Parathyroid adenoma (tissue), 2 donors: ENCODE measurements around the gene ETS1.

Experiments used
- H2AFZ ChIP-seq: fragments of 300-600 bp; sonication (generic); one replicate; pipeline ENCODE4 v1.7.0; 2017; ENCODE audit warnings: antibody characterized with exemption, mild to moderate bottlenecking
- H3K27ac ChIP-seq: fragments of 300-600 bp; sonication (generic); one replicate; pipeline ENCODE4 v1.7.0; 2017
- H3K27me3 ChIP-seq: fragments of 300-600 bp; sonication (generic); one replicate; pipeline ENCODE4 v1.7.0; 2017; ENCODE audit warnings: low read length; ENCODE audit not compliant: control insufficient read depth, insufficient read depth
- H3K36me3 ChIP-seq: fragments of 300-600 bp; sonication (generic); one replicate; pipeline ENCODE4 v1.7.0; 2017; ENCODE audit warnings: low read length; ENCODE audit not compliant: control insufficient read depth, insufficient read depth
- H3K4me1 ChIP-seq: fragments of 300-600 bp; sonication (generic); one replicate; pipeline ENCODE4 v1.7.0; 2017; ENCODE audit warnings: control low read depth
- H3K4me2 ChIP-seq: fragments of 300-600 bp; sonication (generic); one replicate; pipeline ENCODE4 v1.7.0; 2017; ENCODE audit warnings: low read length
- H3K4me3 ChIP-seq: fragments of 300-600 bp; sonication (generic); one replicate; pipeline ENCODE4 v1.7.0; 2017; ENCODE audit warnings: low read depth, low read length
- H3K79me2 ChIP-seq: fragments of 300-600 bp; sonication (generic); one replicate; pipeline ENCODE4 v1.7.0; 2017; ENCODE audit warnings: control low read depth
- H3K9ac ChIP-seq: fragments of 300-600 bp; sonication (generic); one replicate; pipeline ENCODE4 v1.7.0; 2017; ENCODE audit warnings: mild to moderate bottlenecking
- H3K9me3 ChIP-seq: fragments of 300-600 bp; sonication (generic); one replicate; pipeline ENCODE4 v1.7.0; 2017; ENCODE audit warnings: low read length; ENCODE audit not compliant: control insufficient read depth
- TF ChIP-seq, protein P1 (sequence below): fragments of 300-600 bp; sonication (generic); IDR thresholded peaks from one replicate; pipeline ENCODE4 v1.7.0; 2017; ENCODE audit warnings: antibody characterized with exemption, mild to moderate bottlenecking
- donor health status: primary hyperparathyroidism.

The ETS1 gene

DNA sequence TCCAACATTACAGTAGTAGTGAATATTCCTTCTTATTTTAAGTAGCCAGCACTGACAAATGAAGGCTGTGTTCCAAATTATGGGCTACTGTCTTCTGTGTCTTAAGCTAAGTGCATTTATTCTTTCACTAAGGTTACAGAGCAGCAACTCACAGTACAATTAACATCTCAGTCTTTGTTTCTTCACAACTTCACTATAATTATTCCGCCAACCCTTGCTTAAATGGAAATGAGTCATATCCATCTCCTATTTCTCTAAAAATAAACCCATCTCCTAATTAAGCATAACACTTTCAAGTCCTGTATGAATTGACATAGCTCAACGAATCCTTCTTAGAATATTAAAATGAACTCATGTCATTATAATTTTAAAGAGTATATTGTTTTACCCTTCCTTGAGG lies 6.7 kb downstream of the ETS1 start:
- H3K27me3 ChIP-seq, result no peaks in the 10 kb centered on the region
- H3K9ac ChIP-seq, result no peak overlapping the region
- H3K79me2 ChIP-seq, result no peaks in the 10 kb centered on the region
- no peaks in the 10 kb centered on the region for H3K36me3 ChIP-seq
- TF ChIP-seq, protein P1, sequence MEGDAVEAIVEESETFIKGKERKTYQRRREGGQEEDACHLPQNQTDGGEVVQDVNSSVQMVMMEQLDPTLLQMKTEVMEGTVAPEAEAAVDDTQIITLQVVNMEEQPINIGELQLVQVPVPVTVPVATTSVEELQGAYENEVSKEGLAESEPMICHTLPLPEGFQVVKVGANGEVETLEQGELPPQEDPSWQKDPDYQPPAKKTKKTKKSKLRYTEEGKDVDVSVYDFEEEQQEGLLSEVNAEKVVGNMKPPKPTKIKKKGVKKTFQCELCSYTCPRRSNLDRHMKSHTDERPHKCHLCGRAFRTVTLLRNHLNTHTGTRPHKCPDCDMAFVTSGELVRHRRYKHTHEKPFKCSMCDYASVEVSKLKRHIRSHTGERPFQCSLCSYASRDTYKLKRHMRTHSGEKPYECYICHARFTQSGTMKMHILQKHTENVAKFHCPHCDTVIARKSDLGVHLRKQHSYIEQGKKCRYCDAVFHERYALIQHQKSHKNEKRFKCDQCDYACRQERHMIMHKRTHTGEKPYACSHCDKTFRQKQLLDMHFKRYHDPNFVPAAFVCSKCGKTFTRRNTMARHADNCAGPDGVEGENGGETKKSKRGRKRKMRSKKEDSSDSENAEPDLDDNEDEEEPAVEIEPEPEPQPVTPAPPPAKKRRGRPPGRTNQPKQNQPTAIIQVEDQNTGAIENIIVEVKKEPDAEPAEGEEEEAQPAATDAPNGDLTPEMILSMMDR, result no peak
- no peak overlapping the region for H3K4me3 ChIP-seq
- H3K9me3 ChIP-seq, result no peaks in the 10 kb centered on the region
- no peak overlapping the region for H3K4me2 ChIP-seq
- no peaks in the 10 kb centered on the region for H3K4me1 ChIP-seq
- peak overlapping the region; percentile 16 for H3K27ac ChIP-seq
- H2AFZ ChIP-seq, result no peak overlapping the region

DNA sequence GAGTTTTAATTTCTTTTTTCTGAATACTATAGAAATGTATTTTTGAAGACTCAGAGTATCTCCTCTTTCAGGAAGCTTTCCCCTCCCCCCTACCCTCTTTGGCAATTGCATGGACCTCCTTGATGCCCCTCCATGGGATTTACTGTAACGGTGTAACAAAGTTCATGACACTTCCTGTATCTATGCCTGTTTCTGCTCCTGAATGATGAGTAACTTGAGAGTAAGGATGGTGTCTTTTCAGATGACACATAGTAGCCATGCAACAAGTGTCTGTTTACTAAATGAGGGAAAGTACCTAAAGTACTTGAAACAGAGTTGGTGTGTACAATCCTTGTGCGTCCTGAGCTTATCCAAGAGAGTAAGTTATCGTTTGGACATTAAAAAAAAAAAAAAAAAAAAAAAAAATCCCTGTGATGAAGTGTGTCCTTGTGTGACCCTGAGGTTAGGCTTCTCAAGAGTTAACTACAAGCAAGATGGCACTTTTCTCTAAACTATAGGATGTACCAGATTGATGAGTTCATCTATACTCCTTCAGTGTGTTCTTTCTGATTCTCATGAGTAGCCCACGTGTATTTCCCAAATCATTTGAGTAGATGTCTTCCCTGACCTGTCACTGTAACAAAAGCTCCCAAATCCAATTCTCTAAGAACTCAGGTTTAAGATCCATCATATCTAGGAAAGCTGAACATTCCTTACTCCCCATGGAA lies 7.4 kb downstream of the ETS1 start:
- peak overlapping the region; percentile 6 for H3K27ac ChIP-seq
- TF ChIP-seq, protein P1, result no peak
- H3K79me2 ChIP-seq, result no peaks in the 10 kb centered on the region
- no peaks in the 10 kb centered on the region for H3K9me3 ChIP-seq
- H3K9ac ChIP-seq, result no peak overlapping the region
- H3K27me3 ChIP-seq, result no peaks in the 10 kb centered on the region
- no peak overlapping the region for H2AFZ ChIP-seq
- no peaks in the 10 kb centered on the region for H3K4me1 ChIP-seq
- H3K4me2 ChIP-seq, result no peak overlapping the region
- H3K4me3 ChIP-seq, result no peak overlapping the region
- H3K36me3 ChIP-seq, result no peaks in the 10 kb centered on the region

DNA sequence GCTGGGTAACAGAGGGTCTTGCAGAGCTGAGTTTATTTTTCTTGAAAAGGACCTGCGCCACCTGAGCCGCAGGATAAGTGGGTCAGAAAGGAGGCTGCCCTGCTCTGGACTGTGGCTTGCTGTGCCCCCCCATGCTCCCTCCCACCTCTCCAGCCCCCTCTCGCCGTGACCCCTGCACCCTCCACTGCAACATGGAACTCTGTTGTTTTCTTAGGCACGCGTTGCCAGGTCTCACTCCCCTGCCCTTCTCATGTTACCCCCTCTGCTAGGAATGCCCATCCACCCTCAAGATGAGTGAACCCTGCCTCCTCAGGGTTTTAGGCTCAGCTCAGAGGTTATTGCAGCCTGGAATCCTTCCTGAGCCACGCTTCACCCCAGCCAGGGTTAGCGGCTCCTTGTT lies 10.8 kb downstream of the ETS1 start:
- H3K27ac ChIP-seq, result no peak overlapping the region
- H3K79me2 ChIP-seq, result no peaks in the 10 kb centered on the region
- H3K4me3 ChIP-seq, result no peak overlapping the region
- H3K9me3 ChIP-seq, result no peaks in the 10 kb centered on the region
- TF ChIP-seq, protein P1, result no peak
- H3K36me3 ChIP-seq, result no peaks in the 10 kb centered on the region
- H3K4me1 ChIP-seq, result no peaks in the 10 kb centered on the region
- no peak overlapping the region for H3K9ac ChIP-seq
- H3K27me3 ChIP-seq, result no peaks in the 10 kb centered on the region
- no peak overlapping the region for H3K4me2 ChIP-seq
- H2AFZ ChIP-seq, result no peak overlapping the region

DNA sequence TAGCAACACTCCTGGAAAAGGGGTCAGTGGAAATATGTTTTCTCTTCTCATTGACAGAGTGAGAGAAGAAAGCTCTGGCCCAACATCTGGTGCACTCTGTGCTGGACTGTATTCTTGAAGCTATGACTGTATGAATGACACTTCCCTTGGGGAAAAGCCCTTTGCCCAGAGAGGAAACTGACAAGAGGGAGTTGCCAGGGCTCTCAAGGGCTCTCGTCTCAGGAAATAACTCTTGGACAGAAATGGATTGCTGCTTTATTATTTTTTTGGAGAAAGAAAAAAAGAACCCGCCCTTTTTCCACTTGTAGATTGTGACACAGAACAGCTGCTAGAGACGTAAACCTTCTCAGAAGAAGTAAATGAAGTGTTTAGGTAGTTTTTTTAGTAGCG lies 11.4 kb downstream of the ETS1 start:
- no peak overlapping the region for H3K4me3 ChIP-seq
- no peaks in the 10 kb centered on the region for H3K27me3 ChIP-seq
- H3K9ac ChIP-seq, result no peak overlapping the region

More for the DNA sequence above, 11.4 kb downstream of the ETS1 start:
- H3K4me1 ChIP-seq, result no peaks in the 10 kb centered on the region
- peak overlapping the region; percentile 57 for H3K27ac ChIP-seq
- no peak overlapping the region for H2AFZ ChIP-seq
- H3K79me2 ChIP-seq, result no peaks in the 10 kb centered on the region
- no peak overlapping the region for H3K4me2 ChIP-seq
- no peaks in the 10 kb centered on the region for H3K9me3 ChIP-seq
- no peaks in the 10 kb centered on the region for H3K36me3 ChIP-seq
- TF ChIP-seq, protein P1, result no peak
